Stimulated activated CD4-positive, alpha-beta T cell treated with anti-CD3 and anti-CD28 coated beads, Interleukin-4, amount 100 ng/mL, for 4 hours (primary cell): Measurements from ENCODE around the gene TXNL4B.
"Not testable (repeated sequence)": the region's sequence is repeated elsewhere in the genome, so short reads cannot be mapped to it uniquely, and the experiment has no call there.

Source experiments
- DNase-seq, 2 experiments: peaks; one replicate each; pipeline ENCODE4 v3.0.0-alpha.2; 2020

The TXNL4B gene

GRCh38 chr16:72072514-72073342 is 20.7 kb downstream of the TXNL4B start:
- DNase-seq, result no peak

GRCh38 chr16:72068930-72069329 is 24.5 kb downstream of the TXNL4B start:
- DNase-seq, result no peak

DNA sequence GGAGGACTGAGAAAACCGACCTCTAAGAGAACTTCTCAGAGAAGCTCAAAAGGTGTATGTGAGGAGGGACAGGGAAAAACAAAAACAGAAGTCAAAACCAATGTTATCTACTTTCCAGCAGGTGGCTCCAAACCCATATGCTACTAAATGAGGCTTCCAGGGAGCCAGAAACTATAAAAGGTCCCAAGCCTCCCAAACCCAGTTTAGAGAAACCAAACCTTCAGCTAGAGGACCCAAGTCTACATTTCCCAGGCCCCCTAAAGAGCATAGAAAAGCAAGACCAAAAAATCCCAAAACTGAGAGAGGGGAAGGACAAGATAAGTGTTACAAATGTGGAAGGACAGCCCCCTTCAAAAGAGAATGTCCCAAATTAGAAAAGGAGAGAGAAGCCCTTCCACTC is 26.7 kb downstream of the TXNL4B start:
- no peak for DNase-seq

- no peak for DNase-seq
These were observed 29.0 kb downstream of the TXNL4B start for GRCh38 chr16:72064361-72064894.

DNA sequence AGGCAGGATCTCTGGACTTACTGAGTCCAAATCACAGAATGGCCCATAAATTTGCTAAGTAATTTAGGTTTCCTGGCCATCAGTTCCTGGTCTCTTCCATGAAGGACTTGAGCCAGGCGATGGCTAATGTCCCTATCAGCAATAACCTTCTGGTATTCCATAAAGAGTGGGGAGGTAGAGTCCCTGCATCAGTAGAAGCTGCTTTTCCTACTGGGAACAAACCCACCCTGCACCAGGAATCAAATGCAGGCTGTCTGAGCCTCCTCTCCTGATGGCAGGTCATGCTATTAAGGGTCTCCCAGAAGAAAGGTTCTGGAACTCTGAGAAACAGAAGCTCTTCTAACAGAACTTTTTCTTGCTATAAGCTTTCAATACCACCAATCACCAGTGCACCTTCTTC is 31.9 kb downstream of the TXNL4B start:
- DNase-seq, result no peak

GRCh38 chr16:72060405-72060804 is 33.0 kb downstream of the TXNL4B start:
- no peak for DNase-seq

GRCh38 chr16:72059060-72059459 is 34.4 kb downstream of the TXNL4B start:
- DNase-seq, result not testable (repeated sequence)

- not testable (repeated sequence) for DNase-seq
These were observed 36.1 kb downstream of the TXNL4B start for GRCh38 chr16:72057313-72057712.

GRCh38 chr16:72055911-72056310 is 37.5 kb downstream of the TXNL4B start:
- no peak for DNase-seq

DNA sequence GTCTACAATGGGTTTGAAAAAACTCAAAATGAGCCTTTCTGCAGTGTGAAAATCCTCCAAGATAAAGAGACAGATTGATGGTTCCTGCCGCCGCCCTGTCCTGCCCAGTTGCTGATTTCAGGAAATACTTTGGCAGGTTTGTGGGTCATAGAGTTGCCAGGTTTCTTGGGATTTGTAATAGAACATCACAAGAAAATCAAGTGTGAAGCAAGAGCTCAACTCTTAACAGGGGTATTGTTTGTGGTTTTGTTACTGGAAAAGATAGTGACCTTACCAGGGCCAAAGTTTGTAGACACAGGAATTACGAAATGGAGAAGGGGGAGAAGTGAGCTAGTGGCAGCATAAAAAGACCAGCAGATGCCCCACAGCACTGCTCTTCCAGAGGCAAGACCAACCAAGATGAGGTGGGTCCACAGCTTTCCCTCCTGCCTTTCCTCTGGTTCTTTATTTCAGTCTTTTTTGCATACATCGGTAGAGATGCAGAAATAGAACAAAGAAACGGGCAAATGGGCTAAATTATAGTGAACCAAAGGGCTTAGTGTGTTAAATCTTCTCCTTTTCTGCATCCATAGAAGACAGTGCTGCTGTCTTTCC is 39.1 kb downstream of the TXNL4B start, which contains the start of gene HP:
Gene HP, plus strand, starts transcription at position 252 of the 594 bp plus-strand sequence. Its CDS starts 148 bp downstream, at position 400.
- not testable (repeated sequence) for DNase-seq

GRCh38 chr16:72051818-72052217 is 41.6 kb downstream of the TXNL4B start:
- no peak for DNase-seq

GRCh38 chr16:72050769-72051464 is 42.5 kb downstream of the TXNL4B start:
- no peak for DNase-seq

GRCh38 chr16:72049110-72049509 is 44.3 kb downstream of the TXNL4B start:
- no peak for DNase-seq

- DNase-seq, result no peak
These were observed 48.5 kb downstream of the TXNL4B start for GRCh38 chr16:72044825-72045359.

- no peak for DNase-seq
These were observed 49.1 kb downstream of the TXNL4B start for GRCh38 chr16:72044296-72044695.

- DNase-seq, result no peak
These were observed 49.9 kb downstream of the TXNL4B start for GRCh38 chr16:72043539-72043938.

- no peak for DNase-seq
These were observed 50.4 kb downstream of the TXNL4B start for GRCh38 chr16:72043058-72043457.

GRCh38 chr16:72042157-72042660 is 51.2 kb downstream of the TXNL4B start:
- DNase-seq, result no peak

DNA sequence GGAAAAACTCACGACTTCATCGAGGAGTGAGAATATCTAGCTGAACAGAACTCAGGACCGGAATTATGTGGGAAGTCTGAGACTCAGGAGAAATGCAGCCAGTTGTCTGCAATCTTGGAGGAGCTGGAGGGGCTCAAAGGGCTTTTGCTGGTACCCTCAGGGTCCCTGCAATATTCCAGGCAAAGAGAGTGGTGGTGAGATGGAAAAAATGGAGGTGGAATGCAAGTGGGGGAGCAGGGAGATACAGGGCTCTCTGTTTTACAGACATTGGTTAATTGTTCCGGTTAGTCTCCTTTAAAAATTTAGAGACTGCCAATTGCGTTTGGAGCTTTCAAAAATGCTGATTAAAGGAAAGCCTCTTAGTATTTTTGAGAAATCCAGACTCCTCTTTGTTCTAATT is 57.3 kb downstream of the TXNL4B start:
- no peak for DNase-seq
